WERI-Rb-1 (cell line): ENCODE measurements around the gene LDAH.

ENCODE experiments used
- DNase-seq: peaks from one replicate; pipeline ENCODE4 v3.0.0-alpha.2; 2020
- H3K27ac ChIP-seq: fragments of 250-450 bp; sonication (Bioruptor Pico); 2 replicates; pipeline ENCODE4 v1.5.1; 2020; ENCODE audit warnings: mild to moderate bottlenecking, moderate library complexity
- H3K27me3 ChIP-seq: fragments of 250-450 bp; sonication (Bioruptor Pico); 2 replicates; pipeline ENCODE4 v1.5.1; 2021; ENCODE audit warnings: mild to moderate bottlenecking, low read depth, moderate library complexity; ENCODE audit not compliant: insufficient read depth, severe bottlenecking
- H3K36me3 ChIP-seq: fragments of 250-450 bp; sonication (Bioruptor Pico); 2 replicates; pipeline ENCODE4 v1.5.1; 2020; ENCODE audit warnings: mild to moderate bottlenecking, moderate library complexity
- H3K4me3 ChIP-seq: 2 replicates; pipeline ENCODE4 v1.5.1; 2011; ENCODE audit warnings: low read depth, mild to moderate bottlenecking, control low read depth, low read length
- H3K9me3 ChIP-seq: fragments of 250-450 bp; sonication (Bioruptor Pico); 2 replicates; pipeline ENCODE4 v1.5.1; 2021; ENCODE audit warnings: mild to moderate bottlenecking, moderate library complexity; ENCODE audit not compliant: severe bottlenecking
- TF ChIP-seq, protein P1 (sequence below): IDR thresholded peaks from 2 replicates; pipeline ENCODE4 v1.5.1; 2011; ENCODE audit warnings: low read depth, mild to moderate bottlenecking, control low read depth, inconsistent platforms, low read length

LDAH gene

GRCh38 chr2:20664071-20664390 is 158.9 kb downstream of the LDAH start:
- H3K36me3 ChIP-seq = no peaks in the 10 kb centered on the region
- H3K27ac ChIP-seq = no peak overlapping the region
- H3K4me3 ChIP-seq = no peak overlapping the region
- peaks cover 92% of the 10 kb centered on the region for H3K27me3 ChIP-seq
- H3K9me3 ChIP-seq = no peaks in the 10 kb centered on the region
- TF ChIP-seq, protein P1, sequence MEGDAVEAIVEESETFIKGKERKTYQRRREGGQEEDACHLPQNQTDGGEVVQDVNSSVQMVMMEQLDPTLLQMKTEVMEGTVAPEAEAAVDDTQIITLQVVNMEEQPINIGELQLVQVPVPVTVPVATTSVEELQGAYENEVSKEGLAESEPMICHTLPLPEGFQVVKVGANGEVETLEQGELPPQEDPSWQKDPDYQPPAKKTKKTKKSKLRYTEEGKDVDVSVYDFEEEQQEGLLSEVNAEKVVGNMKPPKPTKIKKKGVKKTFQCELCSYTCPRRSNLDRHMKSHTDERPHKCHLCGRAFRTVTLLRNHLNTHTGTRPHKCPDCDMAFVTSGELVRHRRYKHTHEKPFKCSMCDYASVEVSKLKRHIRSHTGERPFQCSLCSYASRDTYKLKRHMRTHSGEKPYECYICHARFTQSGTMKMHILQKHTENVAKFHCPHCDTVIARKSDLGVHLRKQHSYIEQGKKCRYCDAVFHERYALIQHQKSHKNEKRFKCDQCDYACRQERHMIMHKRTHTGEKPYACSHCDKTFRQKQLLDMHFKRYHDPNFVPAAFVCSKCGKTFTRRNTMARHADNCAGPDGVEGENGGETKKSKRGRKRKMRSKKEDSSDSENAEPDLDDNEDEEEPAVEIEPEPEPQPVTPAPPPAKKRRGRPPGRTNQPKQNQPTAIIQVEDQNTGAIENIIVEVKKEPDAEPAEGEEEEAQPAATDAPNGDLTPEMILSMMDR = no peak
- no peak for DNase-seq

GRCh38 chr2:20663196-20664070 is 159.5 kb downstream of the LDAH start:
- H3K27ac ChIP-seq = no peak overlapping the region
- H3K27me3 ChIP-seq = peaks cover 92% of the 10 kb centered on the region
- TF ChIP-seq, protein P1 = no peak
- no peaks in the 10 kb centered on the region for H3K9me3 ChIP-seq
- no peaks in the 10 kb centered on the region for H3K36me3 ChIP-seq
- H3K4me3 ChIP-seq = no peak overlapping the region
- no peak for DNase-seq

DNA sequence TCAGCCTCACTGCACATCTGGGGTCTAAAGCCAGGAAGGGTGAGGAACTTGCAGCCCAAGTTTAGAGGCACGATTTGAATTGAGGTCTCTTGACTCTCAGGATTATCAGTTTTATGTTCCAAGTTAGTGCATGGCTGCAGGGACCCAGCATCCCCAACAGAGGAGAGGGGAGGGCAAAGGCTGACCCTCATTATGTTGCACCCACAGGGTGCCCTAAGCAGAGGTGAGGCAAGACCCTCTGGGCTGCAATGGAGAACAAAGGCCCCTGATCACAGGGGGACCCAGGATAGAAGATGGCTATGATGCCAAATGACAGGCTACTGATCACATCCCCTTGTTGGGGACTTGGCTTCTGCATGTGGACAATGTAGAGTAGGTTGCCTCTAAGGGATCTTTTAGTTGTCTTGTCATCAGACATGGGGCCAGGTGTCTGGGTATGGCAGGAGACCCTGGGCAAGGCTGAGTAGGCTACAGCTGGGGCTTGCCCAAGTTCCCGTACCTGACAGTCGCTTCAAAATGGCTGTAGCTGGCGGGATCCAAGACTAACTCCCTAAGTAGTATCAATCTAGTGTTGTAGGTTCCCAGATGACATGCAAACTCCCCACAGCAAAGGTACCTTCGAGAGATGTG is 160.5 kb downstream of the LDAH start:
- H3K4me3 ChIP-seq = no peak overlapping the region
- no peak overlapping the region for H3K27ac ChIP-seq
- DNase-seq = no peak
- no peaks in the 10 kb centered on the region for H3K9me3 ChIP-seq
- TF ChIP-seq, protein P1 = no peak
- H3K27me3 ChIP-seq = peaks cover 89% of the 10 kb centered on the region
- no peaks in the 10 kb centered on the region for H3K36me3 ChIP-seq

- Histone ChIP-seq H3K4me3 (no peak overlapping the region), H3K27me3 (peaks cover 90% of the 10 kb centered on the region), H3K9me3 (no peaks in the 10 kb centered on the region), H3K27ac (no peak overlapping the region), H3K36me3 (no peaks in the 10 kb centered on the region)
- TF ChIP-seq, protein P1 = peak; percentile 98
- DNase-seq = peak; percentile 75
These were observed 161.2 kb downstream of the LDAH start for GRCh38 chr2:20661421-20662307.

GRCh38 chr2:20660506-20661420 is 162.1 kb downstream of the LDAH start:
- Histone ChIP-seq H3K4me3 (no peak overlapping the region), H3K27me3 (peaks cover 90% of the 10 kb centered on the region), H3K27ac (no peak overlapping the region), H3K36me3 (no peaks in the 10 kb centered on the region), H3K9me3 (no peaks in the 10 kb centered on the region)
- TF ChIP-seq, protein P1 = no peak
- no peak for DNase-seq
